K562 (cell line): Measurements from ENCODE around the gene NFATC2. TPM values are rescaled to one million over a fixed set of nuclear protein-coding genes. Genes with fewer than 3 reads are reported as not detected.

Experiments used
- ATAC-seq: fragments of 200-7000 bp; cut with Tn5 transposase; 3 replicates; pipeline ENCODE4 v1.9.1; 2020; ENCODE audit warnings: moderate library complexity
- BruUV-seq: library from RNA; stranded (reverse); fragments of 400-500 nt; replicated peaks from 2 replicates; lab custom pipeline; 2021; lab: Mats Ljungman, UMichigan
- CTCF ChIA-PET: fragments of 300-600 bp; formaldehyde crosslinking; extraction: SDS; loops from one replicate; lab custom pipeline; 2021; ENCODE audit warnings: low intra/inter-chr PET ratio; lab: Yijun Ruan, JAX
- POLR2A ChIA-PET: fragments of 300-600, 350-650 bp; sonication (Branson Sonifier 250); formaldehyde crosslinking; extraction: SDS; loops from one replicate; lab custom pipeline; 2021; ENCODE audit warnings: antibody characterized with exemption, inconsistent platforms; lab: Yijun Ruan, JAX
- DNase-seq, 4 experiments: peaks; one replicate each; pipeline versions ENCODE4 v3.0.0 to v3.0.0-alpha.2; 2011 to 2018; ENCODE audit warnings: low spot score in 3 of 4, mixed read lengths in 3 of 4; ENCODE audit errors: extremely low read depth in 1 of 4
- FAIRE-seq: peaks from 2 replicates; lab custom pipeline; 2011; peaks lifted over from hg19 to GRCh38; lab: Jason Lieb, UNC
- H2AFZ ChIP-seq: 2 replicates; pipeline ENCODE4 v1.6.0; 2011; ENCODE audit warnings: low read depth, low read length, control low read depth, inconsistent platforms
- H3K27ac ChIP-seq: fragments of 200-600 bp; 3 replicates; pipeline ENCODE4 v1.8.0; 2011; ENCODE audit warnings: low read depth, mild to moderate bottlenecking, control low read depth, inconsistent platforms, low read length, moderate library complexity, mixed read lengths; ENCODE audit errors: extremely low read depth
- H3K27me3 ChIP-seq, 2 experiments: fragments of 300-600 bp in 1 of 2; 2 replicates in 1 of 2; 3 replicates in 1 of 2; pipeline versions ENCODE4 v1.6.0 to v1.8.0; 2011; ENCODE audit warnings: inconsistent platforms in 2 of 2, low read length in 2 of 2, mild to moderate bottlenecking in 1 of 2, mixed read lengths in 1 of 2, moderate library complexity in 1 of 2; ENCODE audit not compliant: control insufficient read depth in 2 of 2, insufficient read depth in 2 of 2
- H3K36me3 ChIP-seq: fragments of 300-600 bp; 3 replicates; pipeline ENCODE4 v1.8.0; 2011; ENCODE audit warnings: mild to moderate bottlenecking, low read length, inconsistent platforms; ENCODE audit not compliant: control insufficient read depth, insufficient read depth
- H3K4me1 ChIP-seq, 2 experiments: fragments of 200-600 bp in 1 of 2; replicated peaks in 1 of 2; 2 replicates in 1 of 2; 3 replicates in 1 of 2; pipeline versions ENCODE4 v1.5.1 to v1.8.0; 2011; ENCODE audit warnings: inconsistent platforms in 2 of 2, low read length in 2 of 2, mild to moderate bottlenecking in 1 of 2, mixed read lengths in 1 of 2, moderate library complexity in 1 of 2; ENCODE audit not compliant: control insufficient read depth in 2 of 2, insufficient read depth in 2 of 2
- H3K4me2 ChIP-seq: 2 replicates; pipeline ENCODE4 v1.6.1; 2011; ENCODE audit warnings: low read length, control low read depth, inconsistent platforms, mixed read lengths; ENCODE audit not compliant: insufficient read depth
- H3K4me3 ChIP-seq: fragments of 200-600 bp; sonication (generic), shearing (Covaris generic); 2 replicates; pipeline ENCODE4 v1.5.1; 2016; ENCODE audit warnings: control low read depth, inconsistent platforms
- H3K79me2 ChIP-seq: fragments of 200-600 bp; 3 replicates; pipeline ENCODE4 v1.8.0; 2011; ENCODE audit warnings: low read length, inconsistent platforms; ENCODE audit not compliant: control insufficient read depth, insufficient read depth
- H3K9ac ChIP-seq, 2 experiments: 2 replicates each; pipeline versions ENCODE4 v1.6.0 to v1.6.1; 2011; ENCODE audit warnings: low read depth in 2 of 2, low read length in 2 of 2, control low read depth in 1 of 2, inconsistent platforms in 1 of 2, mild to moderate bottlenecking in 1 of 2, mixed read lengths in 1 of 2; ENCODE audit not compliant: insufficient read depth in 1 of 2
- H3K9me1 ChIP-seq: one replicate; pipeline ENCODE4 v1.6.0; 2011; ENCODE audit warnings: inconsistent platforms, mild to moderate bottlenecking, low read length, moderate library complexity; ENCODE audit not compliant: control insufficient read depth, insufficient read depth
- H3K9me3 ChIP-seq: replicated peaks from 2 replicates; pipeline ENCODE4 v1.5.1; 2011; ENCODE audit warnings: low read depth, low read length, inconsistent platforms; ENCODE audit not compliant: control insufficient read depth, insufficient read depth
- H4K20me1 ChIP-seq: replicated peaks from 2 replicates; pipeline ENCODE4 v1.6.1; 2011; ENCODE audit warnings: low read length, inconsistent platforms, mixed read lengths; ENCODE audit not compliant: control insufficient read depth, insufficient read depth
- BDP1 ChIP-seq: IDR thresholded peaks from 3 replicates; pipeline ENCODE4 v1.6.1; 2011; ENCODE audit not compliant: insufficient read length, insufficient read depth
- HNRNPL ChIP-seq: fragments of 200-400 bp; formaldehyde crosslinking; IDR thresholded peaks from 2 replicates; pipeline ENCODE4 v1.6.1; 2017; ENCODE audit warnings: low read depth, mild to moderate bottlenecking, low read length
- KDM5B ChIP-seq: fragments of 200-600 bp; sonication (generic); IDR thresholded peaks from 2 replicates; pipeline ENCODE4 v1.6.1; 2012; ENCODE audit warnings: low read depth, mild to moderate bottlenecking, moderate library complexity, low read length, control low read depth, inconsistent platforms; ENCODE audit not compliant: insufficient replicate concordance
- KLF10 ChIP-seq: fragments of 250-450 bp; sonication (Bioruptor Pico); IDR thresholded peaks from 2 replicates; pipeline ENCODE4 v1.6.1; 2021; ENCODE audit warnings: matching md5 sums
- MCM7 ChIP-seq, 2 experiments: fragments of 450-650 bp; IDR thresholded peaks; 2 replicates each; pipeline ENCODE4 v1.6.1; 2016 to 2018
- NELFE ChIP-seq: IDR thresholded peaks from 2 replicates; pipeline ENCODE4 v1.6.1; 2011; ENCODE audit warnings: mild to moderate bottlenecking; ENCODE audit not compliant: insufficient read depth, insufficient read length
- NR2F6 ChIP-seq: fragments of 450-650 bp; formaldehyde crosslinking; IDR thresholded peaks from 2 replicates; pipeline ENCODE4 v1.4.0; 2020; ENCODE audit warnings: mild to moderate bottlenecking
- RAD21 ChIP-seq, 2 experiments: fragments of 250-450 bp in 1 of 2; fragments of 450-650 bp in 1 of 2; sonication (Bioruptor Pico) in 1 of 2; formaldehyde crosslinking in 1 of 2; IDR thresholded peaks in 1 of 2; conservative IDR thresholded peaks in 1 of 2; 2 replicates each; pipeline versions ENCODE4 v1.4.0 to v1.8.0; 2020 to 2022; ENCODE audit warnings: mild to moderate bottlenecking in 2 of 2, moderate library complexity in 1 of 2
- SETDB1 ChIP-seq: IDR thresholded peaks from one replicate; pipeline ENCODE4 v1.6.1; 2012; ENCODE audit warnings: low read length, control low read depth, inconsistent platforms
- SMARCB1 ChIP-seq: IDR thresholded peaks from 2 replicates; pipeline ENCODE4 v1.6.1; 2011; ENCODE audit warnings: improper control_type of control experiment, low read depth; ENCODE audit not compliant: insufficient read length
- TSC22D4 ChIP-seq: fragments of 450-650 bp; IDR thresholded peaks from 2 replicates; pipeline ENCODE4 v1.6.1; 2016; ENCODE audit warnings: missing genetic modification characterization, missing biosample characterization, control low read depth
- ZBTB9 ChIP-seq: fragments of 450-650 bp; formaldehyde crosslinking; IDR thresholded peaks from 2 replicates; pipeline ENCODE4 v1.4.0; 2020; ENCODE audit warnings: mild to moderate bottlenecking, moderate library complexity
- ZNF740 ChIP-seq, 3 experiments: fragments of 200-800 bp in 1 of 3; sonication (Bioruptor generic) in 1 of 3; sonication (generic) in 1 of 3; formaldehyde crosslinking in 1 of 3; IDR thresholded peaks; 2 replicates each; pipeline versions ENCODE4 v1.6.1 to v1.8.0; 2016 to 2022; ENCODE audit warnings: mild to moderate bottlenecking in 2 of 3, missing compliant biosample characterization in 2 of 3, missing genetic modification characterization in 2 of 3, missing genetic modification reagents in 1 of 3
- WGBS: fragments of 100-300 bp; shearing (Covaris generic); methylation state at CpG from one replicate; pipeline ENCODE4 v1.1.6; 2016; ENCODE audit warnings: low coverage, mixed read lengths; ENCODE audit not compliant: insufficient coverage; ENCODE audit errors: missing lambda C conversion rate; 5-methylcytosine and 5-hydroxymethylcytosine counted together
- in situ Hi-C: fragments of 300-500 bp; cut with MboI; formaldehyde crosslinking; loops from 4 replicates; pipeline ENCODE4 v1.15.0; 2018; ENCODE audit warnings: inconsistent platforms, mixed read lengths
- intact Hi-C: fragments of 100-400 bp; cut with micrococcal nuclease; formaldehyde crosslinking; loops from 2 replicates; pipeline ENCODE4 v1.14.2; 2022
- polyA plus RNA-seq, 8 experiments: library from polyadenylated mRNA; depleted of rRNA in 4 of 8; stranded (reverse) in 5 of 8; unstranded in 3 of 8; fragments of >200 nt; fragmentation: Nextera tagmentation in 2 of 8; fragmentation: Illumina TruSeq in 1 of 8; extraction: Ambion mirVana in 2 of 8; extraction: Trizol in 1 of 8; gene quantifications; 2 replicates each; pipeline versions ENCODE4 v1.2.1 to v1.2.3, GENCODE V29; 2011 to 2014; ENCODE audit warnings: inconsistent platforms in 1 of 8, missing spikeins in 1 of 8
- total RNA-seq, 7 experiments: library from RNA; depleted of rRNA in 6 of 7; stranded (reverse); fragments of >200 nt in 6 of 7; fragmentation: Illumina TruSeq in 2 of 7; extraction: Trizol in 2 of 7; gene quantifications; 2 replicates each; pipeline versions ENCODE4 v1.2.1 to v1.2.3, GENCODE V29; 2011 to 2021; ENCODE audit warnings: low replicate concordance in 1 of 7
- TF ChIP-seq, protein P1 (sequence below): sonication (generic); formaldehyde crosslinking; IDR thresholded peaks from 2 replicates; pipeline ENCODE4 v1.8.0; 2023; ENCODE audit warnings: mild to moderate bottlenecking, missing genetic modification reagents
- TF ChIP-seq, protein P2 (sequence below): fragments of 250-450 bp; sonication (Bioruptor Pico); IDR thresholded peaks from 2 replicates; pipeline ENCODE4 v1.5.1; 2021; ENCODE audit warnings: mild to moderate bottlenecking

NFATC2 gene
- total and polyA plus RNA-seq, 9 of the 15 experiments (the other 6 are each of a cell fraction or from before 2014, with no cell fraction given), result 1.9 to 11.2 (median 3.0) TPM

DNA sequence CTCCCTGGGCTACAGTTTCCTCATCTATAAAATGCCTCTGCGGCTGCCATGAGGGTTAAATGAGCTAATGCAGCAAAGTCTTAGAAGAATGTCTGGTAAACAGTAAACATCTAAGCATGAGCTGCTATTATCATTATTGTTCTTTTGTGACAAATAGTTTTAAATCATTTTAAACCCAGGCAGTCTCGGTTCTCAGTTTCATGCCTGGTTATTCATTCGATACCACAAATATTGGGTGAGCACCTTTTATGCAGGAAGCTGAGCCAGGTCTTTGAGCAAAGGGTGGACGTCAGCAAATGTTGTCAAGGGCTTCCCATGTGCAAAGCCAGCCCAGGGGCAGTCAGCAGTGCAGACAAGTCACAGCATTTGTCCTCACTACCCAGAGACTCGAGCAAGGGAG is 128.7 kb downstream of the NFATC2 start (continued):
- TF ChIP-seq, protein P1, sequence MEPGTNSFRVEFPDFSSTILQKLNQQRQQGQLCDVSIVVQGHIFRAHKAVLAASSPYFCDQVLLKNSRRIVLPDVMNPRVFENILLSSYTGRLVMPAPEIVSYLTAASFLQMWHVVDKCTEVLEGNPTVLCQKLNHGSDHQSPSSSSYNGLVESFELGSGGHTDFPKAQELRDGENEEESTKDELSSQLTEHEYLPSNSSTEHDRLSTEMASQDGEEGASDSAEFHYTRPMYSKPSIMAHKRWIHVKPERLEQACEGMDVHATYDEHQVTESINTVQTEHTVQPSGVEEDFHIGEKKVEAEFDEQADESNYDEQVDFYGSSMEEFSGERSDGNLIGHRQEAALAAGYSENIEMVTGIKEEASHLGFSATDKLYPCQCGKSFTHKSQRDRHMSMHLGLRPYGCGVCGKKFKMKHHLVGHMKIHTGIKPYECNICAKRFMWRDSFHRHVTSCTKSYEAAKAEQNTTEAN (CRISPR knock-in tag), result no peak

GRCh38 chr20:51412951-51413481 is 129.5 kb downstream of the NFATC2 start:
- H2AFZ ChIP-seq, result no peak overlapping the region
- intact Hi-C loops, result no loop called here
- ChIA-PET POLR2A (no interaction called here), CTCF (no interaction called here)
- WGBS, result 86% methylated on average over 6 of the region's 15 CpGs
- ATAC-seq, result no peak
- H4K20me1 ChIP-seq, result no peaks in the 10 kb centered on the region
- H3K79me2 ChIP-seq, result no peaks in the 10 kb centered on the region
- H3K4me2 ChIP-seq, result no peak overlapping the region
- peak overlapping the region in 1 of 2 experiments; percentile 63; a peak in 2 of 4 replicates for H3K9ac ChIP-seq
- no peak overlapping the region for H3K27ac ChIP-seq
- peaks cover 16% of the 10 kb centered on the region for H3K36me3 ChIP-seq
- in situ Hi-C loops, result no loop called here
- H3K27me3 ChIP-seq, result no peaks in the 10 kb centered on the region
- BruUV-seq, result no TSS peak
- H3K9me1 ChIP-seq, result no peaks in the 10 kb centered on the region
- H3K4me1 ChIP-seq, result peaks cover 0 to 7% of the 10 kb centered on the region in 2 experiments; a peak in 1 of 5 replicates
- no peak overlapping the region for H3K4me3 ChIP-seq
- no peak for FAIRE-seq
- no peaks in the 10 kb centered on the region for H3K9me3 ChIP-seq
- no peak for DNase-seq
- TF ChIP-seq NR2F6 (no peak), NELFE (no peak), KDM5B (no peak), MCM7 (IDR thresholded peaks at IDR 0.05) (no peak), SMARCB1 (no peak), RAD21 (CRISPR knock-in tag; conservative IDR thresholded peaks at IDR 0.05 in 1 of 2, IDR thresholded peaks at IDR 0.05 in 1 of 2) (no peak), KLF10 (CRISPR knock-in tag) (no peak), HNRNPL (no peak), TSC22D4 (tag) (no peak), BDP1 (no peak), ZNF740 (CRISPR knock-in tag; IDR thresholded peaks at IDR 0.05) (no peak), ZNF740 (tag; IDR thresholded peaks at IDR 0.05) (no peak), ZBTB9 (CRISPR knock-in tag) (no peak), SETDB1 (no peak)
- TF ChIP-seq, protein P2, sequence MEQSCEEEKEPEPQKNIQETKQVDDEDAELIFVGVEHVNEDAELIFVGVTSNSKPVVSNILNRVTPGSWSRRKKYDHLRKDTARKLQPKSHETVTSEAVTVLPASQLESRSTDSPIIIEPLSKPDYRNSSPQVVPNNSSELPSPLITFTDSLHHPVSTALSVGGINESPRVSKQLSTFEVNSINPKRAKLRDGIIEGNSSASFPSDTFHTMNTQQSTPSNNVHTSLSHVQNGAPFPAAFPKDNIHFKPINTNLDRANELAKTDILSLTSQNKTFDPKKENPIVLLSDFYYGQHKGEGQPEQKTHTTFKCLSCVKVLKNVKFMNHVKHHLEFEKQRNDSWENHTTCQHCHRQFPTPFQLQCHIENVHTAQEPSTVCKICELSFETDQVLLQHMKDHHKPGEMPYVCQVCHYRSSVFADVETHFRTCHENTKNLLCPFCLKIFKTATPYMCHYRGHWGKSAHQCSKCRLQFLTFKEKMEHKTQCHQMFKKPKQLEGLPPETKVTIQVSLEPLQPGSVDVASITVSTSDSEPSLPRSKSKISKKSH, result no peak
